Subcutaneous abdominal adipose tissue (tissue), 5 donors: Measurements from ENCODE around the gene ASPDH.
"Not testable (repeated sequence)": the region's sequence is repeated elsewhere in the genome, so short reads cannot be mapped to it uniquely, and the experiment has no call there.

Experiments used
- H3K27ac ChIP-seq: one replicate; pipeline ENCODE4 v1.7.0; 2013; ENCODE audit warnings: low read depth, mild to moderate bottlenecking, inconsistent platforms, low read length, moderate library complexity
- H3K27me3 ChIP-seq, 5 donors: one replicate each; pipeline ENCODE4 v1.7.0; 2013; ENCODE audit warnings: low read length in 5 of 5, inconsistent platforms in 1 of 5; ENCODE audit not compliant: control insufficient read depth in 5 of 5, insufficient read depth in 4 of 5
- H3K36me3 ChIP-seq, 5 donors: one replicate each; pipeline ENCODE4 v1.7.0; 2013; ENCODE audit warnings: low read length in 5 of 5; ENCODE audit not compliant: control insufficient read depth in 5 of 5, insufficient read depth in 5 of 5
- H3K4me1 ChIP-seq, 5 donors: one replicate each; pipeline ENCODE4 v1.7.0; 2013; ENCODE audit warnings: low read length in 5 of 5, mild to moderate bottlenecking in 3 of 5, moderate library complexity in 1 of 5; ENCODE audit not compliant: control insufficient read depth in 5 of 5, insufficient read depth in 5 of 5
- H3K4me3 ChIP-seq, 5 donors: one replicate each; pipeline ENCODE4 v1.7.0; 2013; ENCODE audit warnings: low read length in 5 of 5, low read depth in 1 of 5
- H3K9ac ChIP-seq, 5 donors: one replicate each; pipeline ENCODE4 v1.7.0; 2013; ENCODE audit warnings: low read length in 5 of 5, mild to moderate bottlenecking in 4 of 5, moderate library complexity in 3 of 5
- H3K9me3 ChIP-seq, 5 donors: one replicate each; pipeline ENCODE4 v1.7.0; 2013; ENCODE audit warnings: low read length in 5 of 5; ENCODE audit not compliant: control insufficient read depth in 5 of 5
- donor health status: healthy.
- donor health status: healthy.
- donor health status: healthy.
- donor health status: healthy.
- donor health status: healthy.

ASPDH gene

GRCh38 chr19:50532952-50533351, 19.2 kb upstream of the ASPDH start:
- Histone ChIP-seq H3K4me3 (no peak overlapping the region), H3K27ac (no peak overlapping the region), H3K4me1 (no peaks in the 10 kb centered on the region), H3K9ac (no peak overlapping the region), H3K27me3 (peaks cover 12 to 23% (median 19%) of the 10 kb centered on the region in 5 donors), H3K9me3 (peaks cover 11 to 22% (median 18%) of the 10 kb centered on the region in 5 donors), H3K36me3 (no peaks in the 10 kb centered on the region)

DNA sequence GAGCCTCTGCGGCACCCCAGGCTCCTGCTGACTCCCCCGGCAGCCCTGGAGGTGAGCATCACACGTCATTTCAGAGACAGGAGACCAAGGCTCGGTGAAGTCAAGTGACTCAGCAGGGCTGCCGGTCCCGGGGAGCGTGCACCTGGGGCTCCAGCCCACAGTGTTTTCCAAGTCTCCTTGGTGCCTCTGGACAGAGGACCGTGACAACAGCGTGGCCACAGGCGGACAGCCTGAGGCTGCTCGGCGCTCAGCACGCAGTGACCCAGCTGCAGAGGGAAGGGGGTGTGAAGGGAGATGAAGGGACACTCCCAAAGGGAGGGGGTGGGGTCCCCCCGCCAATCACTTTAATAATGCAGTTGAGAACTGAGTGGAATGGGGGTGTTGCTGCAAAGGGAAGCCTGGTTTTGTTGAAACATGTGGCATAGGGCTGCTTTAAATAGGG, 17.5 kb upstream of the ASPDH start:
- Histone ChIP-seq H3K36me3 (no peaks in the 10 kb centered on the region), H3K9me3 (peaks cover 11 to 22% (median 18%) of the 10 kb centered on the region in 5 donors), H3K27me3 (peaks cover 12 to 21% (median 16%) of the 10 kb centered on the region in 5 donors), H3K9ac (no peak overlapping the region), H3K4me3 (no peak overlapping the region), H3K4me1 (no peaks in the 10 kb centered on the region), H3K27ac (no peak overlapping the region)

GRCh38 chr19:50528052-50528451, 14.3 kb upstream of the ASPDH start:
- Histone ChIP-seq H3K9me3 (peaks cover 4 to 12% (median 9%) of the 10 kb centered on the region in 5 donors), H3K27me3 (peaks cover 13 to 23% (median 16%) of the 10 kb centered on the region in 5 donors)
- not testable (repeated sequence) for H3K4me3 ChIP-seq, H3K27ac ChIP-seq, H3K36me3 ChIP-seq, H3K9ac ChIP-seq, H3K4me1 ChIP-seq

DNA sequence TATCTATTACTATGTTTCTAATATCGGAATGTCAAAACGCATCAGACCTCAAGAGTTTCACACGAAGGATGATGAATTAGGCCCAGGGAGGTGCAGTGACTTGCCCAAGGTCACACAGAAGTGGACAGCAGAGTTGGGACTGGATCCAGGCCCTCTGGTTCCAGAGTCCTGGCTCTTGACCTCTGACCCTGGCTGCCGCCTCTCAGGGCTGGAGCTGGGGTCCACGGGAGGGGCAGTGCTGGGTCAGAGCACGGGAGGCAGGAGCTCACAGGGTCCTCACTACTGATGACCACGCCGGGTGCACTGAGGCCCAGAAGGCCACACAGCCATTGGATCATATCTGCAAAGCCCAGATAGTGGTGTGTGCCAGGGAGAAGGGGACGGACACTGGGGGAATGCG, 9.2 kb upstream of the ASPDH start:
- Histone ChIP-seq H3K4me3 (no peak overlapping the region), H3K36me3 (no peaks in the 10 kb centered on the region), H3K9me3 (no peaks in the 10 kb centered on the region), H3K4me1 (no peaks in the 10 kb centered on the region), H3K9ac (no peak overlapping the region), H3K27me3 (peaks cover 0 to 8% (median 0%) of the 10 kb centered on the region in 5 donors), H3K27ac (no peak overlapping the region)

- Histone ChIP-seq H3K27ac (no peak overlapping the region), H3K4me1 (no peaks in the 10 kb centered on the region), H3K36me3 (no peaks in the 10 kb centered on the region), H3K9ac (no peak overlapping the region), H3K4me3 (no peak overlapping the region), H3K27me3 (peaks cover 0 to 6% (median 0%) of the 10 kb centered on the region in 5 donors), H3K9me3 (no peaks in the 10 kb centered on the region)
These were observed 7.2 kb upstream of the ASPDH start for GRCh38 chr19:50520822-50521465.

DNA sequence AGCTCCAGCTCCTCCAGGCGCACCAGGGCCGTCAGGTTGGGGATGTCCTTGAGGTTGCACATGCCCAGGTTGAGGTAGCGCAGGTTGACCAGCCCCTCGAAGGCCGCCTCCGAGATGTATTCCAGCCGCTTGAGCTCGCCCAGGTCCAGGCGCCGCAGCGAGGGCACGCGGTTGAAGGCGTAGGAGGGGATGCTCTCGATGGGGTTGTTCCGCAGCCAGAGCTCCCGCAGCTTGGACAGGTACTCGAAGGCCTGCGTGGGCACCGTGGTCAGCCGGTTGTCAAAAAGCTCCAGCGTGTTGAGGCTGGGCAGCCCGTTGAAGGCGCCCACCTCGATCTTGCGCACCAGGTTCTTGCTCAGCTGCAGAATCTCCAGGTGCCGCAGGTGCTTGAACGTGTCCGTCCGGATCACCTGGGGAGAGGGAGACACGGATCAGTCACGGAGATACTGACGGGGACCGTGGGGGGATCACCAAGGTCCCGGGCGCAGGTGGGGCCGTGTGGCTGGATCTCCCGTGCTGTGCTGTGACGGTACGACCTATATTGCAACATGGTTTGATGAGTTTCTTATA, 5.4 kb upstream of the ASPDH start:
- no peak overlapping the region for H3K27ac ChIP-seq
- peaks cover 0 to 9% (median 0%) of the 10 kb centered on the region in 5 donors for H3K27me3 ChIP-seq
- no peak overlapping the region for H3K4me3 ChIP-seq
- H3K9me3 ChIP-seq, result no peaks in the 10 kb centered on the region
- H3K4me1 ChIP-seq, result no peaks in the 10 kb centered on the region
- H3K9ac ChIP-seq, result no peak overlapping the region
- H3K36me3 ChIP-seq, result no peaks in the 10 kb centered on the region

DNA sequence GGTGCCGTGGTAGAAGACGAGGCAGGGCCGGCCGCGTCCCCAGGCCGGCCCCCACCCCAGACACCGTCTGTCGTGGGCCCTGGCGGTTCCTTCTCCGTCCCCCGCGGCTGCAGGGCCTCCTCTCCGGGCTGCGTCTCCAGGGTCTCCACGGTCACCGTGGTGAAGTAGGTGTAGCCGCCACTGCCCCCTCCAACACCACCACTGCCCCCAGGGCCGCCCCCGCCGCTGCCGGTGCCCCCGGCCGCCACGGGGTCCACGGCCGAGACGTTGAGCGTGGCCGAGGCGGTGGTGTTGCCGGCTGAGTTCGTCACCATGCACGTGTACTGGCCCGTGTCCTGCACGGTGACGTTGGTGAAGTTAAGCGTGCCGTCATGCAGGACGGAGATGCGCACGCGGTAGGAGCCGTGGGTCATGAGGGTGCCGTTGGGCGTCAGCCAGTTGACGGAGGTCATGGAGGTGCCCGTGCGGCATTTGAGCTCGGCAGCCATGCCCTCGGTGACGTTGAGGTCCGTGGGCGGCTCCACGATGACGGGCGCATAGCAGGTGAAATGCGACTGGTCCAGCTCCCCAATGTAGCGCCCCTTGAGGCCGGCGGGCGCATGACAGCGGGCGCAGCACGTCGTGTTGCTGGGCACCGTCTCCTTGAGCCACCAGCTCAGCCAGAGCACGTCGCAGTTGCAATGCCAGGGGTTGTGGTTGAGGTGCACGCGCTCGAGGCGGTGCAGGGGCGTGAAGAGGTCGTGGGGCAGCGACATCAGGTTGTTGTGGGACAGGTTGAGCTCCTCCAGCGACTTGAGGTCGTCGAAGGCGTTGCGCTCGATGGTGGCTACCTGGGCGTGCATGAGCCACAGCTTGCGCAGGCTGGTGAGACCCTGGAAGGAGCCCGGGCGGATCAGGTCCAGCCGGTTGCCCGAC, 4.6 kb upstream of the ASPDH start:
- Histone ChIP-seq H3K27ac (no peak overlapping the region), H3K4me3 (no peak overlapping the region), H3K27me3 (peaks cover 0 to 9% (median 0%) of the 10 kb centered on the region in 5 donors), H3K4me1 (no peaks in the 10 kb centered on the region), H3K9me3 (no peaks in the 10 kb centered on the region), H3K36me3 (no peaks in the 10 kb centered on the region), H3K9ac (no peak overlapping the region)

- Histone ChIP-seq H3K4me3 (no peak overlapping the region), H3K27me3 (peaks cover 0 to 9% (median 0%) of the 10 kb centered on the region in 5 donors), H3K9me3 (no peaks in the 10 kb centered on the region), H3K9ac (no peak overlapping the region), H3K36me3 (no peaks in the 10 kb centered on the region), H3K4me1 (no peaks in the 10 kb centered on the region), H3K27ac (no peak overlapping the region)
These were observed 4.0 kb upstream of the ASPDH start for GRCh38 chr19:50517704-50518075.

- Histone ChIP-seq H3K9ac (no peak overlapping the region), H3K27me3 (peaks cover 0 to 9% (median 0%) of the 10 kb centered on the region in 5 donors), H3K9me3 (no peaks in the 10 kb centered on the region), H3K36me3 (no peaks in the 10 kb centered on the region), H3K4me1 (no peaks in the 10 kb centered on the region), H3K4me3 (no peak overlapping the region), H3K27ac (no peak overlapping the region)
These were observed 3.4 kb upstream of the ASPDH start for GRCh38 chr19:50516964-50517703.
